Activated CD8-positive, alpha-beta memory T cell treated with anti-CD3 and anti-CD28 coated beads, Interleukin-2, amount 50 U/mL, for 1 hour (primary cell): ENCODE data around the gene MYOM1.
"Not testable (repeated sequence)": the region's sequence is repeated elsewhere in the genome, so short reads cannot be mapped to it uniquely, and the experiment has no call there.

Source experiments
- DNase-seq: peaks from one replicate; pipeline ENCODE4 v3.0.0-alpha.2; 2020; ENCODE audit errors: extremely low read depth

Gene MYOM1

GRCh38 chr18:3218819-3219218 lies 949 bp downstream of the MYOM1 start:
- DNase-seq: no peak

- no peak for DNase-seq
Observed at GRCh38 chr18:3217948-3218647, 1.7 kb downstream of the MYOM1 start.

- DNase-seq: no peak
Observed at GRCh38 chr18:3216987-3217386, 2.8 kb downstream of the MYOM1 start.

- DNase-seq: no peak
Observed at GRCh38 chr18:3214855-3215637, 4.7 kb downstream of the MYOM1 start.

GRCh38 chr18:3213300-3214059 lies 6.3 kb downstream of the MYOM1 start:
- DNase-seq: no peak

- no peak for DNase-seq
Observed at GRCh38 chr18:3212657-3213056, 7.1 kb downstream of the MYOM1 start.

- no peak for DNase-seq
Observed at GRCh38 chr18:3211236-3211992, 8.4 kb downstream of the MYOM1 start.

- no peak for DNase-seq
Observed at GRCh38 chr18:3209859-3210569, 9.8 kb downstream of the MYOM1 start.

GRCh38 chr18:3207565-3207964 lies 12.2 kb downstream of the MYOM1 start:
- DNase-seq: no peak

- no peak for DNase-seq
Observed at GRCh38 chr18:3205239-3205638, 14.5 kb downstream of the MYOM1 start.

GRCh38 chr18:3199942-3200645 lies 19.7 kb downstream of the MYOM1 start:
- no peak for DNase-seq

GRCh38 chr18:3198260-3198860 lies 21.4 kb downstream of the MYOM1 start:
- DNase-seq: not testable (repeated sequence)

GRCh38 chr18:3194947-3195612 lies 24.7 kb downstream of the MYOM1 start:
- DNase-seq: no peak

- DNase-seq: no peak
Observed at GRCh38 chr18:3193331-3193730, 26.4 kb downstream of the MYOM1 start.

- no peak for DNase-seq
Observed at GRCh38 chr18:3192752-3193151, 27.0 kb downstream of the MYOM1 start.

- no peak for DNase-seq
Observed at GRCh38 chr18:3192286-3192685, 27.5 kb downstream of the MYOM1 start.

GRCh38 chr18:3190610-3191009 lies 29.2 kb downstream of the MYOM1 start:
- no peak for DNase-seq

- no peak for DNase-seq
Observed at GRCh38 chr18:3189884-3190283, 29.9 kb downstream of the MYOM1 start.
